Peyer's patch (tissue), 4 donors: ENCODE results near the gene B4GAT1.

Experiments
- POLR2A ChIP-seq, 2 donors: fragments of 450-650 bp; IDR thresholded peaks; one replicate each; pipeline ENCODE4 v1.5.1; 2017; ENCODE audit warnings: antibody characterized with exemption in 2 of 2, mild to moderate bottlenecking in 2 of 2, moderate library complexity in 2 of 2
- TF ChIP-seq, protein P1 (sequence below), 6 experiments: fragments of 450-650 bp in 4 of 6; fragments of 200-600 bp in 2 of 6; sonication (generic) in 1 of 6; IDR thresholded peaks; one replicate each; pipeline ENCODE4 v1.5.1; 2017 to 2019; ENCODE audit warnings: antibody characterized with exemption in 6 of 6, mild to moderate bottlenecking in 3 of 6, moderate library complexity in 1 of 6

DNA sequence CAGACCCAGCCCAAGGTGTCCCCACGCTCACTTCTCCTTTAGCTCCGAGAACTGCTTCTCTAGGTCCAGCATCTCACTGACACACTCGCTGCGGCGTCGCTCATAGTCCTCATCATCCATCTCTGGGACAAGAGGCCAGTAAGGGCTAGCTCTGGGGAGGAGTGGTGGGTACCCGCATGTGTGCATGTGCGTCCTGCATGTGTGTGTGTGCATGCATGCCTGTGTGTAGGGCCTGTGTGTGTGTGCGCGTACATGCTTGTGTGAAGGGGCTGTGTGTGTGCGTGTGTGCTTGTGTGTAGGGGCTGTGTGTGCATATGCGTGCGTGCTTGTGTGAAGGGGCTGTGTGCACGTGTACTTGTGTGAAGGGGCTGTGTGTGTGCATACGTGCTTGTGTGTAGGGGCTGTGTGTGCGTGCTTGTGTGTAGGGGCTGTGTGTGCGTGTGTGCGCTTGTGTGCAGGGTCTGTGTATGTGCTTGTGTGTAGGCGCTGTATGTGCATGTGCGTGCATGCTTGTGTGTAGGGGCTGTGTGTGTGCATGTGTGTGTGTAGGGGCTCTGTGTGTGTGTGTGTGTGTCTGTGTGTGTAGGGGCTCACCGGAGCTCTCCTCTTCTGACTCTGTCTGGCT lies 5.8 kb downstream of the B4GAT1 start:
- TF ChIP-seq, protein P1, sequence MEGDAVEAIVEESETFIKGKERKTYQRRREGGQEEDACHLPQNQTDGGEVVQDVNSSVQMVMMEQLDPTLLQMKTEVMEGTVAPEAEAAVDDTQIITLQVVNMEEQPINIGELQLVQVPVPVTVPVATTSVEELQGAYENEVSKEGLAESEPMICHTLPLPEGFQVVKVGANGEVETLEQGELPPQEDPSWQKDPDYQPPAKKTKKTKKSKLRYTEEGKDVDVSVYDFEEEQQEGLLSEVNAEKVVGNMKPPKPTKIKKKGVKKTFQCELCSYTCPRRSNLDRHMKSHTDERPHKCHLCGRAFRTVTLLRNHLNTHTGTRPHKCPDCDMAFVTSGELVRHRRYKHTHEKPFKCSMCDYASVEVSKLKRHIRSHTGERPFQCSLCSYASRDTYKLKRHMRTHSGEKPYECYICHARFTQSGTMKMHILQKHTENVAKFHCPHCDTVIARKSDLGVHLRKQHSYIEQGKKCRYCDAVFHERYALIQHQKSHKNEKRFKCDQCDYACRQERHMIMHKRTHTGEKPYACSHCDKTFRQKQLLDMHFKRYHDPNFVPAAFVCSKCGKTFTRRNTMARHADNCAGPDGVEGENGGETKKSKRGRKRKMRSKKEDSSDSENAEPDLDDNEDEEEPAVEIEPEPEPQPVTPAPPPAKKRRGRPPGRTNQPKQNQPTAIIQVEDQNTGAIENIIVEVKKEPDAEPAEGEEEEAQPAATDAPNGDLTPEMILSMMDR (IDR thresholded peaks at IDR 0.05), result no peak
- TF ChIP-seq POLR2A (IDR thresholded peaks at IDR 0.05), result no peak
